ENCODE results near the gene CLCN5. TPM values are rescaled to one million over a fixed set of nuclear protein-coding genes. Genes with fewer than 3 reads are reported as not detected.

The CLCN5 gene
- total and polyA plus RNA-seq, 2 experiments from 2014 or later: 3.7 to 13.6 TPM

- no peak for TF ChIP-seq ZNF462 (CRISPR knock-in tag; IDR thresholded peaks at IDR 0.05)
- TF ChIP-seq JUNB (IDR thresholded peaks at IDR 0.05; ENCODE audit: unreplicated experiment): no peak
These were observed 44.8 kb upstream of the CLCN5 start (continued) for GRCh38 chrX:49877397-49878101.

GRCh38 chrX:49878128-49878833 is 44.1 kb upstream of the CLCN5 start:
- Histone ChIP-seq H3K4me3 (peak overlapping the region; percentile 71), H3K4me2 (peak overlapping the region; percentile 78), H3K4me1 (ENCODE audit: insufficient read depth) (no peaks in the 10 kb centered on the region; the same call in 1 of the 2 replicates), H3K27ac (ENCODE audit: low read depth) (no peak overlapping the region), H3F3A (replicated peaks; ENCODE audit: low read depth) (no peaks in the 10 kb centered on the region), H3K27me3 (ENCODE audit: insufficient read depth) (0 out of 2 replicates have a peak, but pooled peaks cover 2% of the 10 kb centered on the region), H3K36me3 (ENCODE audit: insufficient read depth) (no peaks in the 10 kb centered on the region), H2AFZ (peak overlapping the region; percentile 96; the same call in 1 of the 2 replicates), H4K20me1 (replicated peaks; ENCODE audit: insufficient read depth) (no peaks in the 10 kb centered on the region), H3K79me2 (replicated peaks; ENCODE audit: insufficient read depth) (no peaks in the 10 kb centered on the region), H3K9me2 (ENCODE audit: insufficient read depth) (no peaks in the 10 kb centered on the region)
- H3K27ac Mint-ChIP-seq: no peak overlapping the region
- DNase-seq (ENCODE audit: low spot score): no peak
- no peak for TF ChIP-seq JUNB (IDR thresholded peaks at IDR 0.05; ENCODE audit: unreplicated experiment)
- TF ChIP-seq CREB1 (CRISPR knock-in tag; IDR thresholded peaks at IDR 0.05; ENCODE audit: low read depth): no peak
- no peak for TF ChIP-seq CTCF (conservative IDR thresholded peaks at IDR 0.05; ENCODE audit: low read depth in 2 of 2)
- peaks cover 2% of the 10 kb centered on the region for H3K27me3 Mint-ChIP-seq (ENCODE audit: insufficient read depth, low read depth, poor library complexity)
- peaks cover 4% of the 10 kb centered on the region; the same call in 1 of the 3 replicates for H3K36me3 Mint-ChIP-seq (ENCODE audit: low read depth)
- no peaks in the 10 kb centered on the region for H3K9me3 Mint-ChIP-seq
- H3K4me3 Mint-ChIP-seq: peak overlapping the region; percentile 81
- H3K4me1 Mint-ChIP-seq: peaks cover 10% of the 10 kb centered on the region; the same call in 2 of the 3 replicates
- ATAC-seq: peak; percentile 7
